AG04449 (cell line): ENCODE measurements around the gene TBL1Y.

Source experiments
- CTCF ChIA-PET: fragments of 350-600 bp; formaldehyde crosslinking; extraction: SDS; loops from one replicate; lab custom pipeline; 2021; ENCODE audit warnings: antibody characterized with exemption; lab: Yijun Ruan, JAX
- POLR2A ChIA-PET: fragments of 400-600, 350-600 bp; formaldehyde crosslinking; extraction: SDS; loops from one replicate; lab custom pipeline; 2020; ENCODE audit warnings: antibody characterized with exemption, inconsistent platforms; lab: Yijun Ruan, JAX
- DNase-seq: peaks from one replicate; pipeline ENCODE4 v3.0.0-alpha.2; 2010; ENCODE audit warnings: low read depth, low spot score
- H3K4me3 ChIP-seq: 2 replicates; pipeline ENCODE4 v1.5.1; 2011; ENCODE audit warnings: low read depth, mild to moderate bottlenecking, control low read depth, low read length
- CTCF ChIP-seq: IDR thresholded peaks from one replicate; pipeline ENCODE4 v1.5.1; 2011; ENCODE audit warnings: mild to moderate bottlenecking, moderate library complexity, low read length, control low read depth, inconsistent platforms; ENCODE audit not compliant: insufficient read depth; ENCODE audit errors: missing control alignments

Gene TBL1Y

GRCh38 chrY:6983221-6983620 lies 72.7 kb downstream of the TBL1Y start:
- DNase-seq = no peak
- TF ChIP-seq CTCF = no peak
- no peak overlapping the region for H3K4me3 ChIP-seq
- ChIA-PET POLR2A (no interaction called here), CTCF (no interaction called here)

GRCh38 chrY:6987811-6988210 lies 77.3 kb downstream of the TBL1Y start:
- no peak overlapping the region for H3K4me3 ChIP-seq
- TF ChIP-seq CTCF = no peak
- CTCF ChIA-PET = no interaction called here
- DNase-seq = no peak
- POLR2A ChIA-PET = no interaction called here

GRCh38 chrY:6989886-6990620 lies 79.6 kb downstream of the TBL1Y start:
- DNase-seq = no peak
- TF ChIP-seq CTCF = no peak
- ChIA-PET CTCF (no interaction called here), POLR2A (no interaction called here)
- H3K4me3 ChIP-seq = no peak overlapping the region

GRCh38 chrY:6992041-6992440 lies 81.5 kb downstream of the TBL1Y start:
- ChIA-PET POLR2A (no interaction called here), CTCF (no interaction called here)
- no peak for DNase-seq
- TF ChIP-seq CTCF = no peak
- H3K4me3 ChIP-seq = no peak overlapping the region

GRCh38 chrY:6995987-6996386 lies 85.5 kb downstream of the TBL1Y start:
- CTCF ChIA-PET = no interaction called here
- POLR2A ChIA-PET = no interaction called here
- DNase-seq = no peak
- H3K4me3 ChIP-seq = no peak overlapping the region
- TF ChIP-seq CTCF = no peak

GRCh38 chrY:6997503-6998066 lies 87.1 kb downstream of the TBL1Y start:
- CTCF ChIA-PET = no interaction called here
- TF ChIP-seq CTCF = no peak
- no peak overlapping the region for H3K4me3 ChIP-seq
- POLR2A ChIA-PET = no interaction called here
- no peak for DNase-seq
